T-helper 1 cell (primary cell): Measurements from ENCODE around the gene EXOC3L2.
"Not testable (repeated sequence)": the region's sequence is repeated elsewhere in the genome, so short reads cannot be mapped to it uniquely, and the experiment has no call there.

ENCODE experiments used
- DNase-seq, 5 donors: peaks; one replicate each; pipeline ENCODE4 v3.0.0-alpha.2; 2012 to 2020

EXOC3L2 gene

DNA sequence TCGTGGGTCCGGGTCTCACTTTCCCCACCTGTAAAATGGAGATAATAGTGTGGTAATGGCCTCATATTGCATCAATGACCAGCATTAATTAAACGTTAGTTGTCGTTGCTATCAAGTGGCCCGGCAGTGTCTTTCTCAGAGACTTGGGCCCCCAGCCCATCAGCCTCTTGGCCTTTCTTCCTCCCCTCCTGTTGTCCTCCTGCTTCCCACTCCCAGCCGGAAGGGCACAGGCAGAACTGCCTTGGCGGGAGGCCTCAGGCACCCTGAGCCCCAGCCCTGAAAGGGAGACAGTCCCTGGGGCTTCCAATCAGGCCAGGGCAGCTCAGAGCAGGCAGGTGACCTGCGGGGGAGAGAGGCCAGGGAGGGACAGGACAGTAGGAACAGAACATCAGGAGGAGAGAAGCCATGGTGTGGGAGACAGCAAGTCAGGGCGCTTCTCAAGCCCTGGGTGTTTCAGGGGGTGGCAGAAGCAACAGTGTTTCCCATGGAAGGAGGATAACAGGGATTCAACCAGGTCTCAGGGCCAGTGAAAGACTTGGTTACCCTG lies 10.5 kb upstream of the EXOC3L2 start:
- no peak for DNase-seq

GRCh38 chr19:45254044-45254531 lies 8.9 kb upstream of the EXOC3L2 start:
- DNase-seq: peak in 1 of 5 donors; percentile 6

GRCh38 chr19:45253396-45254027 lies 8.3 kb upstream of the EXOC3L2 start:
- no peak for DNase-seq

GRCh38 chr19:45251452-45252354 lies 6.5 kb upstream of the EXOC3L2 start:
- no peak for DNase-seq

DNA sequence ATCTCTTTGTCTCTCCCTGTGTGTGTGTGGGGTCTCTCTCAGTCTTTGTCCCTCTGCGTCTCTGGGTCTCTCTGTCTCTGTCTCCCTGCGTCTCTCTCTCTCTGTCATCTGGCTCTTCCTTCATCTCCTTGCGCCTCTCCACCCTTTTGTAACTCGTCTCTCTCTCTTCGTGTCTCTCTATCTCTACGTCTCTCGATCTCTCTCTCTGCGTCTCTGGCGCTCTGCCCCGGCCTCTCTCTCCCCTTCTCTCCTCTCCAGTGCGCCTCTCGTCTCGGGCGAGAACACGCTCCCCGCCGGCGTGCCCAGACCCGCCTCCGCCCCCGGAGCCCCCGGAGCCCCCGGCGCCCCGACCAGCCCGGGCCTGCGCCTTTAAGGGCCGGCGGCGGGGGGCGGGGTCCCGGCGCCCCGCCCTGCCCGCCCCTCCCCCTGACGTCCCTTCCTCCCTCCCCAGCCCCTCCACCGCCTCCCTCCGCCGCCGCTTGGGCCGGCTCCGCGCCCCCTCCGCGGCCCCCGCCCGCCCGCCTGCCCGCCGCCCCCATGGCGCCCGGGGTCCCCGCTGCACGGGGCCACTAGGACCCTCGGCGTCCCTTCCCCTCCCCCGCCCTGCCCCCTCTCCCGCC lies 5.7 kb upstream of the EXOC3L2 start, which contains the start of gene MARK4:
MARK4 (plus strand) TSS at position 440 of the 620 bp plus-strand sequence. CDS start 318 bp downstream, outside the sequence.
- peak; percentile 40 to 63 (median 54) for DNase-seq

DNA sequence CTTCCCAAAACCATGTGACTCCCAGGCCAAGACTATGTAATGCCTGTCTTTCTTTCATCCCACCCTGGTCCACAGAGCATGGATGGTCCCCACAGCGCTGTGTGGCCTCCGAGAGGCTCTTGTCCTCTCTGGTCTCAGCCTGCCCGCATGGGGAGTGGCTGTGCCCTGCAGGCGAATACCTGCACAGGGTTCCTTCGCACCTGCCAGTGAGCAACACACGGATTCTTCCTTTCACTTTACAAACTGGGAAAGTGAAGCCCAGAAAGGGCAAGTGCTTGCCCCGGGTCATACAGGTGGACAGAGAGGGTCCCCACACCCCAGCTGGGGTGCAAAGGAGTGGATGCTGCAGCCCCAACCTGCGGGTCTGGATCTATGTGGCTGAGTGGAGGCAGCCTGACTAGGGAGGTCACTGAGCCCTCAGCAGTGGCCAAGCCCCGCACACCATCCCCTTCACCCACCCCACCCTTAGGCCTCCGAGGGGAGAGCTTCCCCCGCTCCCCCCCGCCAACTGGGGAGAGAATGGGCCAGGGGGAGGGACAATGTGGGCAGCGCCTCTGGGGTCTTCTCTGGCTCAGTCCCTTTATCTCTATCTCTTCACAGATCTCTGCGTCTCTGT lies 5.1 kb upstream of the EXOC3L2 start:
- DNase-seq: no peak

GRCh38 chr19:45249261-45250033 lies 4.2 kb upstream of the EXOC3L2 start:
- no peak for DNase-seq

DNA sequence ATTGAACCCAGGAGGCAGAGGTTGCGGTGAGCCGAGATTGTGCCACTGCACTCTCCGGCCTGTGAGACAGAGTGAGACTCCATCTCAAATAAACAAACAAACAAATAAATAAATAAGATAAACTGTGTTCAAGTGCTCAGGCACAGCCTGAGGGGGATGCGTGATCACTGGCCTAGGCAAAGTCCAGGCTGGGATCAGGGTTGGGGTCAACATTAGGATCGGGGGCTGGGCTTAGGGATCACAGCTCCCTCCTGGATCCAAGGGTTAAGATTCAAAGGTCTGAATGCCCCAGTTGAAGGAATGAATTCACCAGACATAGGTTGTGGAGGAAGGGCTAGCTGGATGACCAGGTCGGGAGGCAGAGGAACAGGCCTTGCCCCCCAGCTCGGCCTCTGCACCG lies 1.9 kb upstream of the EXOC3L2 start:
- DNase-seq: no peak

GRCh38 chr19:45245826-45246225 lies 619 bp upstream of the EXOC3L2 start:
- no peak for DNase-seq

- no peak for DNase-seq
Measured at GRCh38 chr19:45244133-45244794, 943 bp downstream of the EXOC3L2 start.

- no peak for DNase-seq
Measured at GRCh38 chr19:45243144-45243732, 2.0 kb downstream of the EXOC3L2 start.

- no peak for DNase-seq
Measured at GRCh38 chr19:45238556-45238955, 6.7 kb downstream of the EXOC3L2 start.

DNA sequence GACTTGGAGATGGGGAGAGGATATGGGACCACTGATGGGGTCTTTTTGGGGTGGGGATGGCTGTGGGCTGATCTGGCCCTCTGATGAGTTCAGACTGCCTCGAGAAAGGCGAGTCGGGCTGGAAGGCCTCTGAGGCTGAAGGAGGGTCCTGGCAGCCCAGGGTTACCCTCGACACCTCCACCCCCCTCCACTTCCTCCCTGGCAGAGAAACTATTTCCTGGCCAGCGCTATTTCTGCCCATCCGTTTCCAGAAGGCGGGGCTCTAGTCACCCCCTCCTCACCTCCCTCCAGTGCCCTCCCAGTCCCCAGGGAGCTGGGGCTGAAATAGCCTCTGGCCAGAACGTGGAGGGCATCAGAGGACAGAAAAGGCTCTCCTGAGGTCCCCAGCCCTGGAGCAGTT lies 9.7 kb downstream of the EXOC3L2 start:
- DNase-seq: no peak

- no peak for DNase-seq
Measured at GRCh38 chr19:45234089-45234869, 10.9 kb downstream of the EXOC3L2 start.

DNA sequence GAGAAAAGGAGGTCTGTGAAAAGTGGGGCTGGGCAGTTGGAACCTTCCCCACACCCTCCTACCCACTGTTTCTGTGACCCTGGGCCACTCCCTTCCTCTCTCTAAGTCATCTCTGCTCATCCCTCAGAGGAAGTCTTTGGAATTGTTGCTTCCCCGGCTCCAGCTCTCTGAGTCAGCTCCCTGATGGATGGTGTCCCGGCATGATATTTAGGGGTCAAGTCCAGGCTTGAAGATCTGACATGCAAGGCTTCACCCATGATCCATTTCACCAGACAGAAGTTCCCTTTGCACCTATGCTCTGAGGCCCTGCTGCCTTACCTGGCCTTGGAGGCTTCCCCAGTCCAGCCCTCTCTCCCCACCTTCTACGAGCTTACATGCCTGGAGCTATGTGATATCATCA lies 13.3 kb downstream of the EXOC3L2 start:
- no peak for DNase-seq

GRCh38 chr19:45229056-45229455 lies 16.2 kb downstream of the EXOC3L2 start:
- DNase-seq: not testable (repeated sequence)

GRCh38 chr19:45224645-45225044 lies 20.6 kb downstream of the EXOC3L2 start:
- no peak for DNase-seq

GRCh38 chr19:45223879-45224278 lies 21.3 kb downstream of the EXOC3L2 start:
- DNase-seq: no peak

DNA sequence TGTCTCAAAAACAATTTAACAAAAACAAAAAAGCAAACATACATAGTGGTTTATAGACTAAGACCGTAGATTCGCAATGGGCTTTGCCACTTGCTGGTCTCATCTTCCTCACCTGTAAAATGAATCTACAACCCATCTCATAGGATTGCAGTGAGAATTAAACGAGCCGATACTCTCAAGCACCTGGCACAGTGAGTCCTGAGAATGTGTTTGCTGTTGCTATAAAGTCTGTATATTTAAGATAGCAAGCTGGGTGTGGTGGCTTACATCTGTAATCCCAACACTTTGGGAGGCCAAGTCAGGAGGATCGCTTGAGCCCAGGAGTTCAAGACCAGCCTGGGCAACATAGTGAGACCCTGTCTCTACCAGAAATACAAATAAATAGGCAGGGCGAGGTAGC lies 22.5 kb downstream of the EXOC3L2 start:
- DNase-seq: no peak
